NCI-H128 (cell line): Measurements from ENCODE around the gene TDO2.
"Not testable (repeated sequence)": the region's sequence is repeated elsewhere in the genome, so short reads cannot be mapped to it uniquely, and the experiment has no call there.

Experiments used
- DNase-seq: peaks from one replicate; lab custom pipeline; 2025; ENCODE audit not compliant: unreplicated experiment; lab: John Stamatoyannopoulos, UW

Gene TDO2

DNA sequence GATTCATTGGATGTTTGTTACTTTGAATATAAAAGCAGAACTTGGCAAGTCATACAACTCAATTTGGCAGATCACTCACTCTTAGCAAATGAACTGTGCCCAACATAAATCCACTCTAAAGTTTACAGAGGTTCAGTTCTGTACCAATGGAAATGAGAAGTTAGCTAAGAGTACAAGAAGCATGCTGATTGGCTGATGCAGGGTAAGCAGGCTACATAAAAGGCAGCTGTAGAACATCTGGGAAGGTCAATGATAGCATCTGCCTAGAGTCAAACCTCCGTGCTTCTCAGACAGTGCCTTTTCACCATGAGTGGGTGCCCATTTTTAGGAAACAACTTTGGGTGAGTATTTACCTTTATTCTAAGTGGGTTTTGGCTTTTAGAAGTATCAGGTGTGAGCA, at the start of gene TDO2:
TSS of gene TDO2 (plus strand) at position 244 of the 400 bp plus-strand sequence. CDS start at position 307, 63 bp downstream.
- no peak for DNase-seq

DNA sequence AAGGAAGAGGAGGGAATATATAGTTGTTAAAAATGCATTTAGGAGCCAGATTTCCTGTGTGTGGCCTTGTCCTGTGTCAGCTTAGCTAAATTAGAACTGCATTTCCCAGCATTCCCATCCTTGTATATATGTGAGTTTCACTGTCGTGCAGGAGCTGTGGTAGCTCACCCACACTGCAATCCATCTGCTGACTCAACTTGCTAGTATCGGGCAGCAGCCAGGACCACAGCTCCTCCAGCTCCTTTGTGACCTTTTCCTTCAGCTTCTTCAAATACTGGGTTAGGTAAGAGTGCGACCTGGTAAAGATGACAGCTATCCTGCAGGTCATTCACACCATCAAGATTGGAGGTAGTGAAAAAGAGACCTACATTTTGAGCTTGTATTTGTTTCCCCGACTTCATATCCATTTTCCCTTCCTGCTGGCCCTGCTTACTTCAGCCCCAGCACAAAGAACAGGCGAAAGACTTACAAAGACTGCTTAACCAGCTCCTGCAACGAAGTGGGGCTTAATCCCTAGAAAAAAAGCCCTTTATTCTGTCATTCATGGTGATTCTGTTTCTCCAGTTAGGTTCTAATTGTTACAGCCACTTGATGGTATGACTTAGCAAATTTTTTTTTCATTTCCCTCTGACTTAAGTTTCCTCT, 48.8 kb upstream of the TDO2 start:
- DNase-seq = no peak

DNA sequence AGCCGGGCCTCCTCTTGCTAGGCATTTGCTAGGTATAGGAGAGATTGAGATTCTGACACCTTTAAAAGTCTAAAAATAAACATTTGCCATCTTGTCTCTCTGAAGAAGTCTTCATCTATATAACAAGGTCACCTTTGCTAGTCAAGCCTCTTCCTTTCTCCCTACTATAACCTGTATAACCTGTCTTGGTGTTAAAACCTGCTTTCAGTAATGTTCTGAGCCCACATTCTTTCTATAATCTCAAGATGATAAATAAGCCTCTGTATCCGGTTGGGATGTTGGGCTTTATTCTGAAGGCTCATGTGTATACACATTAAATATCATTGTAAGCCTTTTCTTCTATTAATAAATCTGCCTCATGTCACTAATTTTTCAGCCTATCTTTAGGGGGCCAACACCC, 47.6 kb upstream of the TDO2 start:
- no peak for DNase-seq

DNA sequence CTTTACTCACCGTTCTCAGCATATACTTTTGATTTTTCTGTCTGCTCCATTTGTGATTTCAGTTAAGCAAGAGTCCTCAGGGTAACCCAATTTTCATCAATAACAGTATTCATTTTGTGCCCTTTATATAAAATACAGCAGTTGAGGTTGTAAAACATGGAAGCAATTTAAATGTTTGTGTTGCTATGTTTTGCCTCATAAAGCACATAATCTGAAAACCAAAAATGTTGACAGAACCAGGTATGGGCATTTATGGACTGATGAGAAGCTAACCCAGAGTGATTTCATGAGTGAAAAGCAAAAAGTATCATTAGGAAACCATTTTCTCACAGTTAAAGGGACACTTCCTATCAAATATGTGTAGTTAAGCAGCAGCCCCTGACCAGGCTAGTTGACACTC, 37.3 kb upstream of the TDO2 start, which contains the start of gene ASIC5:
TSS of gene ASIC5 (minus strand) at position 101 of the 400 bp plus-strand sequence. CDS start at position 50, 51 bp downstream.
- no peak for DNase-seq

DNA sequence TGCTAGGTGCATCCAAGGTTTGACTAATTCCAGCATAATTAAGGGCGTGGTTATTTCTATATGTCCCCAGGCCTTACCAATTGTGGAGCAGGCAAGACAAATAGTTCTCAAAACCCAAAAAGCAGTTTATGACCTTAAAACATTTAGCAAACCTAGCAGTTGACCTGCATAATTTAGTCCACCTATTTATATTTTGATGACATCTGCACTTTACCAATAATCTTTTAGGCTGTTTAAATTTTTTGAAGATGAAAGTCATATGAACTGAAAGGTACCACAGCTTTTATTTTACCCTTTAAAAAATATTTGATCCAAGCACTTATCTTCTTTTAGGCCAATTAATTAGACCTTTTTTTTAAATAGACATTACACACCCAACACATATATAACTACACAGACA, 27.6 kb upstream of the TDO2 start:
- DNase-seq = no peak

DNA sequence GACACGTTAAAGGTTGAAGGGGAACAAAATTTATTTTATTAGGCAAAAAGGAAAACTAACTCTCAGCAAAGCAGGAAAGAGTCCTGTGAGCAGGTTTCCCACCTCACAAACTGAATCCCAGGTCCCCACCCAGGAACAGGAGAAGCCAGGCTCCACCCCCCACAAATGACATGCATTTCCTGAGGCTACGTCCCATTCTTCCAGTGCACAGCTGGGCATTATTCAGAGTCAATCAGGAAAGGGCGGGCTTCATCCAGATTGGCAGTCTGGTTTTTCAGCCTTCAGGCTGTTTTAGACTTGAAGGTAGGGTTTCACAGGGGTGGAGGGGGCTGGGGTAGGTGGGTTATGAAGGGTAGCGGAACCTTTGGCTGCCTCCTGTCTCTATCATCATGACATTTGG, 25.5 kb upstream of the TDO2 start:
- DNase-seq = no peak

DNA sequence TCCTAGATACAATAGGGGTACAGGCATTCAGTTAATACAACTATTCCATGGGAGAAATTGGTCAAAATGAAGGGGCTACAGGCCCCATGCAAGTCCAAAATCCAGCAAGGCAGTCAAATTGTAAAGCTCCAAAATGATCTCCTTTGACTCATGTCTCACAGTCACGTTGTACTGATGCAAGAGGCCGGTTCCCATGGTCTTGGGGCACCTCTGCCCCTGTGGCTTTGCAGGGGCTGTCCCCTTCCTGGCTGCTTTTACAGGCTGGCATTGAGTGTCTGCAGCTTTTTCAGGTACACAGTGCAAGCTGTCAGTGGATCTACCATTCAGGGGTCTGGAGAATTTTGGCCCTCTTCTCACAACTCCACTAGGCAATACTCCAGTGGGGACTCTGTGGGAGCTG, 24.9 kb upstream of the TDO2 start:
- DNase-seq = no peak

DNA sequence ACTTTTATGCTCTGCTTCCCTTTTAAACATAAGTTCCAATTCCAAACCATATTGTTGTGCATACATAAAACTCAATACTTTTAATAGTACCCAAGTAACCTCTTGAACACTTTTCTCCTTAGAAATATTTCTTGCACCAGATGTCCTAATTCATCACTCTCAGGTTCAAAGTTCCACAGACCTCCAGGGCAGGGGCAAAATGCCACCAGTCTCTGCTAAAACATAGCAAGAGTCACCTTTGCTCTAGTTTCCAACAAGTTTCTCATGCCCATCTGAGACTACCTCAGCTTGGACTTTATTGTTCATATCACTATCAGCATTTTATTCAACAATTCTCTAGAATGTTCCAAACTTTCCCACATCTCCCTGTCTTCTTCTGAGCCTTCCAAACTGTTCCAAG, 23.7 kb upstream of the TDO2 start:
- no peak for DNase-seq

DNA sequence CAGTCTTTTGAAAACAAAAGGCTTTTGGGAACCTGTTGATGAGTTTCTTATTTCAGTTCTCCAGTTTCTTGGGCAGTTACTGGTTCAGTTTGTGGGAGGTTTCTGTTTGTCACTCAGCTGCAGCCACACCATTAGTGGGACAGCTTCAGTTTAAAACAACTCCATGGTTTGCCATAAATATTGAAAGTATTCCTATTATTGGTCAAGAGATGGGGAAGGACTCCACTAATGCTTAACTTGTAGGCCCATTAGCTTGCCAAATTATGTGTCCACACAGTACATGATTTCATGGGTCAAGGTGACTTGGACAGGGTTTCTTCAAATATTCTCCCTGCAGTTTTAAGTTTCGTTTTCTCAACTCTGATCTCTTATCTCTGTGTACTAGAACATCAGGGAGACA, 21.9 kb upstream of the TDO2 start:
- no peak for DNase-seq

DNA sequence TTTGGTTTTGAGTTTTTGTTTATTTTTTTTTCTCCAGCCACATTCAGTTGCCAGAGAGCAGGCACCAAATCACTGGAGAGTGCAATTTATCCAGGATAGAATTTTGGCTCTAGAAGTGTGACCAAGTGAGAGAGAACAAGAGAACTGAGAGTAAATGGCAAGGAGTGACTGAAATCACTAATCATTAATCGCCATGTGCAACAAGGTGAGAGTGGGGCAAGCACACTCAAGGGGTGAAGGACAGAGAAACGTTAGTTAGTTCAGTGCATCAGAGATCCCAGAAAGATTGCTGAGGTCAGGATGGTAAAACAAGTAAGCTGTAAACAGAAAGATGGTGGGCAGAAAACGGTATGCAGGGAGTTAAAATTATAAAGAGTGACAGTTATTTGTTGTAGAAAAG, 19.6 kb upstream of the TDO2 start:
- DNase-seq = no peak

DNA sequence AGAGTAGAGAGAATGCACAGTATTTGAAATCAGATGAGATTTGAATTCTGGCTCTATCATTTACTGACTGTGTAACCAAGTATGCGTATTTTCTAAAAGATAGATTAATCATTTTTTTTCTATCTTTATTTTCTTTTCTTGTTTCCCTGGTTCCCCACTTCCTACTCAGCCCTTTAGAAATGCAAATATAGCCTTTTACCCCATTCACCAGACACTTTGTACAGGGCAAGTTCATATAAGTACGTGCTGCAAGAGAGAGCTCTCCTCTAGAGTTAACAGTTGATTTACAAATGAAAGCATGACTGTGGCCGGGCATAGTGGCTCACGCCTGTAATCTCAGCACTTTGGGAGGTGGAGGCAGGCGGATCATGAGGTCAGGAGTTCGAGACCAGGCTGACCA, 17.8 kb upstream of the TDO2 start:
- DNase-seq = no peak

DNA sequence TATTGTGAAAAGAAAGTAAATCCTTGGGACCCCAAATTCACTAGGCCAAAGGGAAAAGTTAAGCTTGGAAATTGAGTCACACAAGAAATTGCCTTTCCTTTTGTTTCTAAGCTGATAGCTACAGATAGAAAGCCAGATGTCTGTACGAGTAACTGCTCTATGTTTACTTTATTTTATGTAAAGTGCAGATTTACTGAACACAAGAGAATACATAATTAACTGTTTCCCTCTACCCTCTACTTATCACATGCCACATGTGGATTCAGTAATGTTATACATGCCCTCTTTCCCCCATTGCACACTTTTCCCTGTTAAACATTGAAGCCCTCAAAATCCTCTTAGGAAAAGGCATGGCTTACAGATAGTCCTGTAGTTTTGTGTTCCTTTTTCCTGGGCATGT, 16.5 kb upstream of the TDO2 start:
- DNase-seq = no peak

DNA sequence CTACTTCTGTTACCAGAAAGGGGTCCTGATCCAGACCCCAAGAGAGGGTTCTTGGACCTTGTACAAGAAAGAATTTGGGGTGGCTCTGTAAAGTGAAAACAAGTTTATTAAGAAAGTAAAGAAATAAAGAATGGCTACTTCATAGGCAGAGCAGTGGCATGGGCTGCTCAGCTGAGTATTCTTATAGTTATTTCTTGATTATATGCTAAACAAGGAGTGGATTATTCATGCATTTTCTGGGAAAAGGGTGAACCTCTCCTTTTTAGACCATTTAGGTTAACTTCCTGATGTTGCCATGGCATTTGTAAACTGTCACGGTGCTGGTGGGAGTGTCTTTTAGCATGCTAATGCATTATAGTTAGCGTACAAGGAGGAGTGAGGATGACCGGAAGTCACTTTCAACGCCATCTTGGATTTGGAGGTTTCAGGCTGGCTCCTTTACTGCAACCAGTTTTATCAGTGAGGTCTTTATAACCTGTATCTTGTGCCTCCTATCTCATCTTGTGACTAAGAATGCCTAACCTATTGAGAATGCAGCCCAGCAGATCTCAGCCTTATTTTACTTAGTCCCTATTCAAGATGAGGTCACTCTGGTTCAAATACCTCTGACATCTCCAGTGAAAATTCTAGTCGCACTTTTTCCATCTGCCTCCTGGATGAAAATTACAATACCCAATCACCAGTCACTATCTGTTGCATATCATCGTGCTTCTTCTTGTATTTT, 15.5 kb upstream of the TDO2 start:
- no peak for DNase-seq

DNA sequence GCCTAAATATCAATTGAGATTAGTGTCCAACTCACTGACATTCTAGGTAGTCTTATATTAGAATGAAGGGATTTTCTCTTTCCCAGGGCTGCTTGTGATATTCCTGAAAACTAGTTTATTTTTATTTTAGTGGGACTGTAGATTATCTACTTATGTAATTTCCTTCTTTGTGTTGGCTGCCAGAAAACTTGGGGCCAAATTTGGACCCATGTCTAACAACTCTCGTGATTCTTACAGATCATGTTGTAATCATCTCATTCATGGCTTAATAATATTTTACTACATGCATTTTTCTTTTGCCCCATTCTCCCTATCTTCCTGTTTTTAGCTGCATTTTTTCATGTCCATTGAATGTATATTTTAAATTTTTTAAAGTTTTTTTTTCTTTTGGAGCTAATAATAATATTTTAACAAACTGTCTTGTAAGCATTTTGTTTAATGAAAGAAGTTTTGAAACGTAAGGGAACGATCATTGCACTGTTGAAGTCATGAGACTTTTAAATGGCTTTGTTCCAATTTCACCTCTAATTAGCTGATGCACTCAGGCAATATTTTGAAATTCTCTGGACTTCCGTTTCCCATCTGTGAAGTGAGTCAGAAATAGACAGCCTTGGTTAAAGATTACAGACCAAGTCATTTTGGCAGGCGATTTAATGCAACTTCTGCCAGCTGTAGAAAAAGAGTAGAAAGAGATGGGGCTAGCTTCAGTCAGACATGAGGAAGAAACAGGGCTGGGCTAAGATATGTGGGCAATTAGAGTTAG, 14.3 kb upstream of the TDO2 start:
- no peak for DNase-seq

DNA sequence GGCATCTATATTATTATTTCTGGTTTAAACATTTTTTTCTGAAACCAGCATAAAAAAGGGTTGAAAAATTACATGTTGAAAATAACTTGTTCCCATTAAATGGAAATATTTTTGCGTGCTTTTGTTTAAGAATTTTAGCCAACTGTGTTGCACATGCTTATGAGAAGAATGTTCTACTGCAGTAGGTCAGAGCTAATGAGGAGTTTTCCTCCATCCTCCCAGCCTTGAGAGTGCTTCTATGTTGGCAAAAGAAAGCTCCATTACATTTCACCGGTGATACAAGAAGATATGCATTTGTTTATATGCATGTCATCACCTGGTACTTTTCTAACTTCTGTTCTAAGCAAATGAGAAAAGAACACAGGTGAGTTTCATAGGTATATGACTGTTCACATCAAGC, 13.6 kb upstream of the TDO2 start:
- DNase-seq = no peak

DNA sequence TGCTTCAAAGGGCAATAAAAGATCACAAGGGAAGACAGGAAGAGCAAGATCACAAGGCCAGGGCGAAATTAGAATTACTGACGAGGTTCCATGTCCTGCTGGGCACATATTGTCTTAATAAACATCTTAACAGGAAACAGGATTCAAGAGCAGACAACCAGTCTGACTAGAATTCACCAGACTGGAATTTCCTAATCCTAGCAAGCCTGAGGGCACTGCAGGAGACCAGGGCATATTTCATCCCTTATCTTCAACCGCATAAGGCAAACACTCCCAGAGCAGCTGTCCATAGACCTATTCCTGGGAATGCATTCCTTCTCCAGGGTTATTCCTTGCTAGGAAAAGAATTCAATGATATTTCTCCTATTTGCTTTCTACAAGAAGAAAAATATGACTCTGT, 12.4 kb upstream of the TDO2 start:
- no peak for DNase-seq

DNA sequence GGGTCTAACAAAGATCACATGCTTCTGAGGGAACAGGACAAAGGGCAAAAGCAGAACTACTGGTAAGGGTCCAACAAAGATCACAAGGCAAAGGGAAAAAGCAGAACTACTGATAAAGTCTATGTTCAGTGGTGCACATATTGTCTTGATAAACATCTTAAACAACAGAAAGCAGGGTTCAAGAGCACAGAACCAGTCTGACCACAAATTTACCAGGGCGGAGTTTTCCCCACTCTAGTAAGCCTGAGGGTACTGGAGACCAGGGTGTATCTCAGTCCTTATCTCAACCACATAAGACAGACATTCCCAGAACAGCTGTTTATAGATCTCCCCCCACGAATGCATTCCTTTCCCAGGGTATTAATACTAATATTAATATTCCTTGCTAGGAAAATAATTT, 5.1 kb upstream of the TDO2 start:
- not testable (repeated sequence) for DNase-seq

DNA sequence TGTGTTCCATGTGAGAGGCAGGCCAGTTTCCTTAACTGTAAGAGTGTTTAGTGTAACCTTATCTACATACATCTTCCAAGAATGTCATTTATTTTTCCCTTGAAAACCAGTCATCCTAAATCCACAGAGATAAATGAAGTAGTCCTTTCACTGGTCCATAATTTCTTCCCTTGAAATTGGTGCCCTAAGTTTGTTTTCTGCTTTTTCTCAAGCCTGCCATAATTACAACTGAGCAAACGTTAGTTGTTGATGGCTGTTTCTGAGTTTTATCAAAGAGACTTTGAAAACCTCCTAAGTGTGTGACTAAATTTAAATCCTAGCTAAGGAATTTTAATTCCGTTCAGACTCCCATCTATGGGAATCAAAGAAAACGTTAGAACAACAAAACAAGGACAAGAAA, 3.6 kb upstream of the TDO2 start:
- DNase-seq = no peak

DNA sequence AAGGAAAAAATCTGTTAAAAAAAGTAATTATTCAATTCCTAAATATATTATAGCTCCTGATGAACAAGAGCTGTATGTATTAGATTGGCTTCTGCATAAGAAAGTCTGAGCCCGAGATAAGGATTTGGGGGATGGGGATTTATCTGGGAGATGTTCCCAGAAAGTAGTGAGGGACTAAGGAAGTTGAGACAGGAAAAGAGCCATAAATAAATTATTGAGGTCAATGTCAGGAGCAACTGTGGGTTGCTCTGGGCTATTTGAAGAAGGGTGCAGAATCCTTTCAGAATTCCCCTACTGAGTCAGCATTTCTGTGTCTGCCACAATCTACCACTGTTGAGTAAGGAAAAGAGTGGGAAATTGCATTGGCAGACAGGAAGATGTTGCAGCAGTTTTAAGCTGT, 3.1 kb upstream of the TDO2 start:
- DNase-seq = no peak

DNA sequence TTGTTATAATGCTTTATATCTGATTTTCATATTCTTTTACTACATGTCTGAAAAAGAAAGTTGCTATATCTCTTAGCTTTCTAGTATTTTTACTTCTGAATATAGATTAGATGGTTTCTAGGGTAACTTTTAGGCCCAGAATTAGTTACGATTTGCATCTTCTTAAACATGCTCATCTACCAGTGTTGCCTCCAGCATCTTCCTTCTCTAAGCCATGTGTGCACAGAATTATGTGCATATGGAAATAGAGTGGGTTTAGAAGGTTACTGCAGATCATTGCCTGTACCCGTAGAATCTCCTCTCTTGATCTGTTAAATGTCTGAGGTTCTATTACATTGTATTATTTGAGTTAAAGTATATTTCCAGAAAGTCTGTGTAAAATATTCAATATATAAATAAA, 2.5 kb upstream of the TDO2 start:
- no peak for DNase-seq

DNA sequence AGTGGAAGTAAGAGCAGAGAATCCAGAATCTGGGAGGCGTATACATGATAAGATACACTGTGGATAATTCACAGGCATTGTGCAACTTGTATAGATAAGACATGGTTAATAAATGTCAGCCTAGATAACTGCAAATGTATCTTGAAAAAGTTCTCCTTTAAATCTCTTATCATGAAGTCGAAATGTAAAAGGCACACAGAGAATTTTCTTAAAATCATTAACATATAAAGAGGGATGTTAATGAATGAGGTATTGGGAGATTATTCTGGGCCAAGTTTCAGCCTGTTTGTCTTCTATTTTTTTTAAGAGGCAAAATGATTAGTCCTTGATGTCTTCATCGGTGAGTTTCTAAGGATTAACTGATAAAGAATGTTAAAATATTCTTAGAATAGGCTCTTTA, 835 bp downstream of the TDO2 start:
- DNase-seq = no peak

DNA sequence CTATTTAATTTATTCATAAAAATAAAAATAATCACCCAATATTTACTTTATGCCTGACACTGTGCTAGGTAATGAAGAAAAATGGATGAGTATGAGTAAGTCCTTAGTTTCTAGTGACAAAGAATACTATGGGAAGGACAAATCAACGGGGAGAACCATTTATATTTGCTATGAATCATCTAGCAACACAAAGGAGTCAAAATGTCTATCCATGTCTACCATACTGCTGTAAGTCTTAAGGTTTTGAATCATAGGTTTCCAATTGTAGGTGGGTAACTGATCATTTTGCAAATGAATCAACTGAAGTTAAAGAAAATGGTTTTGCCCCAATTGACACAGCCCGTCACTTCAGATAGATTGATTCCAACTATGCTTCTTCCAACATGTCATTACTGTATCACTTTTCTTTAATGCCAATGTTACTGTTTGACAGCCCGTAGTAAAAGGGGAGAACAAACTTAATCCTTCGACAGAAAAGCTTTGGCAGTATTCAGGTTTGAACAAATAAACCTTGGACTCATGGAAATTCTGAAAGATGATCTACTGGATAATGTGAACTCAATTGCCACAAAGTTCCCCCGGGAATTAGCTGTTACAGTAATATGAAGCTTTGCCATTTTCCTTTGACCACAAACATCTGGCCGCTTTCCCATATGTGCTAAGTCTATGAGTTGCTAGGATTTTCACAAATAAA, 3.2 kb downstream of the TDO2 start:
- DNase-seq = no peak
